ENCODE data around the gene CBFB. TPM values are rescaled to one million over a fixed set of nuclear protein-coding genes. Genes with fewer than 3 reads are reported as not detected.

The CBFB gene
- total and polyA plus RNA-seq, 9 of the 15 experiments (the other 6 are each of a cell fraction or from before 2014, with no cell fraction given) = 22.0 to 112 (median 66.5) TPM

GRCh38 chr16:67029254-67030096, 526 bp downstream of the CBFB start (continued):
- no peak for TF ChIP-seq ZNF449 (CRISPR knock-in tag; IDR thresholded peaks at IDR 0.05)
- TF ChIP-seq SPI1 (IDR thresholded peaks at IDR 0.05; ENCODE audit: borderline replicate concordance, low read depth, low read length) = 0 out of 2 replicates have a peak, but pooled peaks have one; percentile 2
- no peak for TF ChIP-seq CAMTA2 (CRISPR knock-in tag; conservative IDR thresholded peaks at IDR 0.05)
- no peak for TF ChIP-seq CHD2 (IDR thresholded peaks at IDR 0.05; ENCODE audit: low read depth, low read length)
- no peak for TF ChIP-seq CHCHD3 (CRISPR knock-in tag; IDR thresholded peaks at IDR 0.05)
- no peak for TF ChIP-seq SP2 (IDR thresholded peaks at IDR 0.05; ENCODE audit: extremely low read depth, low read depth, low read length, poor library complexity, severe bottlenecking)
- TF ChIP-seq CTCF (IDR thresholded peaks at IDR 0.05 in 2 of 3, conservative IDR thresholded peaks at IDR 0.05 in 1 of 3; ENCODE audit: insufficient read depth in 2 of 3, low read depth in 1 of 3, low read length in 3 of 3) = no peak
- TF ChIP-seq ERF (CRISPR knock-in tag; IDR thresholded peaks at IDR 0.05) = no peak
- TF ChIP-seq TAF7 (tag; IDR thresholded peaks at IDR 0.05) = no peak
- no peak for TF ChIP-seq KAT2B (IDR thresholded peaks at IDR 0.05; ENCODE audit: low read depth, low read length)
- TF ChIP-seq ZBTB1 (CRISPR knock-in tag; IDR thresholded peaks at IDR 0.05; ENCODE audit: borderline replicate concordance, low read depth) = peak; percentile 84
- peak; percentile 35 to 76; a peak in 1 of 4 replicates for TF ChIP-seq MAZ (CRISPR knock-in tag; conservative IDR thresholded peaks at IDR 0.05 in 1 of 2, IDR thresholded peaks at IDR 0.05 in 1 of 2)
- no peak for TF ChIP-seq ZNF57 (CRISPR knock-in tag; IDR thresholded peaks at IDR 0.05)
- TF ChIP-seq ZNF133 (CRISPR knock-in tag; IDR thresholded peaks at IDR 0.05) = no peak
- TF ChIP-seq RBM17 (IDR thresholded peaks at IDR 0.05; ENCODE audit: borderline replicate concordance, low read depth, low read length) = no peak
- TF ChIP-seq TSHZ1 (CRISPR knock-in tag; IDR thresholded peaks at IDR 0.05) = no peak
- no peak for TF ChIP-seq BRD4 (IDR thresholded peaks at IDR 0.05)
- no peak for TF ChIP-seq ZNF354B (CRISPR knock-in tag; IDR thresholded peaks at IDR 0.05)
- TF ChIP-seq TRIM24 (IDR thresholded peaks at IDR 0.05) = no peak
- no peak for TF ChIP-seq ELK1 (CRISPR knock-in tag; IDR thresholded peaks at IDR 0.05)
